Endothelial cell of coronary artery (primary cell): ENCODE measurements around the gene PLAU. TPM values are rescaled to one million over a fixed set of nuclear protein-coding genes. Genes with fewer than 3 reads are reported as not detected.

Experiments used
- total RNA-seq: library from RNA; depleted of rRNA; stranded (reverse); fragments of >200 nt; gene quantifications from 2 replicates; pipeline ENCODE4 v1.2.3, GENCODE V29; 2014

PLAU gene
- total RNA-seq = 45.6 and 46.1 TPM in 2 replicates

DNA sequence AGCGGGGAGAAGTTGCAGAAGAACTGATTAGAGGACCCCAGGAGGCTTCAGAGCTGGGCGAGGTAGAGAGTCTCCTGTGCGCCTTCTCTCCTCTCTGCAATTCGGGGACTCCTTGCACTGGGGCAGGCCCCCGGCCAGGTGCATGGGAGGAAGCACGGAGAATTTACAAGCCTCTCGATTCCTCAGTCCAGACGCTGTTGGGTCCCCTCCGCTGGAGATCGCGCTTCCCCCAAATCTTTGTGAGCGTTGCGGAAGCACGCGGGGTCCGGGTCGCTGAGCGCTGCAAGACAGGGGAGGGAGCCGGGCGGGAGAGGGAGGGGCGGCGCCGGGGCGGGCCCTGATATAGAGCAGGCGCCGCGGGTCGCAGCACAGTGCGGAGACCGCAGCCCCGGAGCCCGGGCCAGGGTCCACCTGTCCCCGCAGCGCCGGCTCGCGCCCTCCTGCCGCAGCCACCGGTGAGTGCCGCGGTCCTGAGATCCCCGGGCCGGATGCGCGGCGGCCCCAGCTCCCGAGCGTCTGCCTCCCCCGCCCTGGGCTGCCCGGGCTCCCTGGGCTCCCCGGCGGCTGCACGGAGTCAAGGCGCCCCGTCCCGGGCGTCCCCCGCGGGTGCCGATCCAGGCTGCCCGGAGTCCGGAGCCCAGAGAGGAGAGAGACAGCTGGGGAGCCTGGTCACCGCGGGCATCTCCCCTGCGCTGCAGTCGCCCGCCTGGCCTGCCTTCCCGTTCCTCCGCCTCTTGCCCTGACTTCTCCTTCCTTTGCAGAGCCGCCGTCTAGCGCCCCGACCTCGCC lies at the start of gene PLAU:
PLAU (plus strand) TSS at position 369 of the 789 bp plus-strand sequence. CDS start 424 bp downstream, outside the sequence.

DNA sequence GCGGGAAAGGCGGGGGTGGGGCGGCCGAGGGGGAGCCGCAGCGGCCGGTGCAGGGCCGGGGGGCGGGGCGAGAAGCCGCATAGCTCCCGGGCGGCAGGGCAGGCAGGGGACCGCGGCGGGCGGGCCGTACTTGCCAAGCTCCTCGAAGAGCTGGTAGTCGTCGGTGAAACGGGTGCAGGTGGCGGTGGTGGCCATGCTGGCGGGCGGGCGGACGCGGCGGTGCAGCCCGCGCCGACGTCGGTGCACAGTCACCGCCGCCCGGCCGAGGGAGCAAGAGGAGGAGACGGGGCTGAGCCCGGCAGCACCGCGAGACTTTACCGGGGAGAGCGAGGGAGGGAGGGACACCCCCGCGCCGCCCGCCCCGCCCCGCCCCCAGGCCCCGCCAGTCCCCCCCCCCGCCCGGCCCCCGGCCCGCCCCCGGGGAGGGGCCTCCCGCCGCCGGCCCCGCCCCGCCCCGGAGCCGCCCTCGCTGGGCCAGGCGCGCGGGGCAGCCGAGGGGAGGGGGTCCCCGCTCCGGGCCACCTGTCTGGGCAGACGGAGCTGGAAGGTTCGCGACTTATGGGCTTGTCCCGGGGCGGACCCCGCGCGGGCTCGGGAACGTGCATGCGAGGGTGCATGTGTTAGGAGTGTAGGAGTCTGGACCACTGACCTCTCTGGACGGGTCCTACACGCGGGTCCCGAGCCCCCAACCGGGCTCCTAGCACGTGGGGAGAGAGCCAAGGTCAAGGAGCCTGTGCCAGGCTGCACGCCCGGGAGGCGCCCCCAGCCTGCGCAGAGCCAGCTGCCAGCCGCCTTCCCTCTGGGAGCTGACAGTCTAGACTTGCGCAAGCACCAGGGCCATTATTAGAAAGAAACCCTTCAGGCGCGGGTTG lies 36.4 kb upstream of the PLAU start, which contains the start of gene CAMK2G:
CAMK2G (minus strand) TSS at position 289 of the 872 bp plus-strand sequence; CDS start at position 195, 94 bp downstream.

Other genes starting within 250 kb of the PLAU start
- gene AGAP5, start 213.0 kb upstream of the PLAU start, total RNA-seq = 1.6 and 4.4 TPM in 2 replicates
- 70.7 and 75.6 TPM in 2 replicates for gene SEC24C, start 166.8 kb upstream of the PLAU start, total RNA-seq
- 30.9 and 40.6 TPM in 2 replicates for gene CHCHD1, start 129.1 kb upstream of the PLAU start, total RNA-seq
- gene ZSWIM8, start 125.5 kb upstream of the PLAU start, total RNA-seq = 30.0 and 49.1 TPM in 2 replicates
- 11.7 and 20.0 TPM in 2 replicates for gene NDST2, start 99.5 kb upstream of the PLAU start, total RNA-seq
- gene CAMK2G, start 36.6 kb upstream of the PLAU start, total RNA-seq = 27.2 and 28.5 TPM in 2 replicates
- gene VCL, start 87.0 kb downstream of the PLAU start, total RNA-seq = 140 and 232 TPM in 2 replicates
- gene AP3M1, start 239.7 kb downstream of the PLAU start, total RNA-seq = 29.1 and 29.9 TPM in 2 replicates
- 22.3 and 35.0 TPM in 2 replicates for gene ADK, start 240.1 kb downstream of the PLAU start, total RNA-seq